ENCODE results near the gene IGSF5. TPM values are rescaled to one million over a fixed set of nuclear protein-coding genes. Genes with fewer than 3 reads are reported as not detected.

The IGSF5 gene
- total and polyA plus RNA-seq, 10 of the 15 experiments (the other 5 are each of a cell fraction or from before 2014, with no cell fraction given), result not detected

DNA sequence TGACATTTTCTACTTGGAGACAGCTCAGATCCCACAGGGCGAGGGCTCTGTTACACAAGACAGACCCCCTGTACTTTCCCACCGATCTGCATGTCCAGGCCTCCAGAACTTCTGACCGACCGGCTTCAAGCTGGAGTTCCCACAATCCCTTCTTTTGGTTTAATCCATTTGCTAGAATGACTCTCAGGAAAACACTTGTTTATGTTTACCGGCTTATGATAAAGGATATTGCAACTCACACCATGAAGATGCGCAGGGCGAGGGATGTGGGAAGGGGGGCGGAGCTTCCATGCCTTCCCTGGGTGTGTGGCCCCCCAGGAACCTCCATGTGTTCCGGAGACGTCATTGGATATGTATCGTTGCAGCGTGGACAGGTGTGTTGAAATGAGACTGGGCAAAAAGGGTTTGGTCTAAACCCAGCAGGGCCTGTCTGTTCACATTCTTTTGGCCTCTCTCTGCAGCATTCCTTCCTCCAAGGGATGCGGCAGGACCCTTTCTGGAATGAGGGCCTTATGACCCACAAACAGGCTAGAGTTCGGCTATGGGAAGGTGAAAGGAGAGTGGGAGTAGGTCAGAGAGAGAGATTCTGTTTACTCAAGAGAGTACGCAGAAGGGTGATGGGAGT lies 7.5 kb upstream of the IGSF5 start:
- in situ Hi-C loops (cut with MboI), result no loop called here
- intact Hi-C loops (cut with micrococcal nuclease; ENCODE audit: unreplicated experiment), result no loop called here
- no peak overlapping the region for H3K4me2 ChIP-seq (ENCODE audit: control insufficient read depth, insufficient read depth)
- no peaks in the 10 kb centered on the region for H3K36me3 ChIP-seq (ENCODE audit: control insufficient read depth in 2 of 2, insufficient read depth in 2 of 2, low read length in 1 of 2)
- POLR2A ChIA-PET, result no interaction called here
- no peak for TF ChIP-seq HDAC6 (IDR thresholded peaks at IDR 0.05; ENCODE audit: unreplicated experiment)
- no peak for TF ChIP-seq EGR1 (IDR thresholded peaks at IDR 0.05; ENCODE audit: borderline replicate concordance in 1 of 2, low read depth in 2 of 2, low read length in 2 of 2)
- no peak for TF ChIP-seq SMAD1 (IDR thresholded peaks at IDR 0.05; ENCODE audit: low read depth, partially characterized antibody)
- TF ChIP-seq, protein P1, sequence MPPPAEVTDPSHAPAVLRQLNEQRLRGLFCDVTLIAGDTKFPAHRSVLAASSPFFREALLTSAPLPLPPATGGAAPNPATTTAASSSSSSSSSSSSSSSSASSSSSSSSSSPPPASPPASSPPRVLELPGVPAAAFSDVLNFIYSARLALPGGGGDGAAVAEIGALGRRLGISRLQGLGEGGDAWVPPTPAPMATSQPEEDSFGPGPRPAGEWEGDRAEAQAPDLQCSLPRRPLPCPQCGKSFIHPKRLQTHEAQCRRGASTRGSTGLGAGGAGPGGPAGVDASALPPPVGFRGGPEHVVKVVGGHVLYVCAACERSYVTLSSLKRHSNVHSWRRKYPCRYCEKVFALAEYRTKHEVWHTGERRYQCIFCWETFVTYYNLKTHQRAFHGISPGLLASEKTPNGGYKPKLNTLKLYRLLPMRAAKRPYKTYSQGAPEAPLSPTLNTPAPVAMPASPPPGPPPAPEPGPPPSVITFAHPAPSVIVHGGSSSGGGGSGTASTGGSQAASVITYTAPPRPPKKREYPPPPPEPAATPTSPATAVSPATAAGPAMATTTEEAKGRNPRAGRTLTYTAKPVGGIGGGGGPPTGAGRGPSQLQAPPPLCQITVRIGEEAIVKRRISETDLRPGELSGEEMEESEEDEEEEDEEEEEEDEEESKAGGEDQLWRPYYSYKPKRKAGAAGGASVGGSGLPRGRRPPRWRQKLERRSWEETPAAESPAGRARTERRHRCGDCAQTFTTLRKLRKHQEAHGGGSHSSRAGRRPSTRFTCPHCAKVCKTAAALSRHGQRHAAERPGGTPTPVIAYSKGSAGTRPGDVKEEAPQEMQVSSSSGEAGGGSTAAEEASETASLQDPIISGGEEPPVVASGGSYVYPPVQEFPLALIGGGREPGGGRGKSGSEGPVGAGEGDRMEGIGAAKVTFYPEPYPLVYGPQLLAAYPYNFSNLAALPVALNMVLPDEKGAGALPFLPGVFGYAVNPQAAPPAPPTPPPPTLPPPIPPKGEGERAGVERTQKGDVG (CRISPR knock-in tag; IDR thresholded peaks at IDR 0.05), result no peak
- no peak for TF ChIP-seq ZZZ3 (IDR thresholded peaks at IDR 0.05; ENCODE audit: control insufficient read depth, insufficient read length, low read depth)
- TF ChIP-seq BACH1 (IDR thresholded peaks at IDR 0.05; ENCODE audit: borderline replicate concordance), result no peak
- no peak for TF ChIP-seq KDM1A (IDR thresholded peaks at IDR 0.05; ENCODE audit: borderline replicate concordance)
- no peak for TF ChIP-seq GABPA (IDR thresholded peaks at IDR 0.05; ENCODE audit: low read depth)
- SMC1A ChIA-PET (ENCODE audit: uncharacterized antibody, unreplicated experiment), result no interaction called here
- no peaks in the 10 kb centered on the region; the same call in 2 of the 3 replicates for H3K9me3 ChIP-seq (replicated peaks; ENCODE audit: control insufficient read depth, insufficient read depth, low read length)
- no peak overlapping the region for H2AFZ ChIP-seq (ENCODE audit: control insufficient read depth, low read depth, low read length)
- H4K20me1 ChIP-seq (ENCODE audit: control insufficient read depth, insufficient read depth), result no peaks in the 10 kb centered on the region
- CTCF ChIA-PET, result no interaction called here
- WGBS (ENCODE audit: insufficient coverage, insufficient replicate concordance, low lambda C conversion rate, missing lambda C conversion rate), result 50% methylated on average over 13 of the region's 15 CpGs
- BruUV-seq (replicated peaks), result no TSS peak
- no peak for ATAC-seq
- H3K27ac ChIP-seq (ENCODE audit: control insufficient read depth, insufficient read depth), result no peak overlapping the region
- H3K9ac ChIP-seq (ENCODE audit: control insufficient read depth, insufficient read depth, low read length), result no peak overlapping the region
- no peak for FAIRE-seq
- H3K4me1 ChIP-seq (ENCODE audit: control insufficient read depth, insufficient read depth, low read length), result no peaks in the 10 kb centered on the region
- no peaks in the 10 kb centered on the region for H3K27me3 ChIP-seq (replicated peaks in 1 of 2; ENCODE audit: control insufficient read depth in 2 of 2, insufficient read depth in 2 of 2, low read length in 1 of 2)
- no peaks in the 10 kb centered on the region for H3K79me2 ChIP-seq (ENCODE audit: control insufficient read depth, insufficient read depth, low read length)
- no peak overlapping the region for H3K4me3 ChIP-seq
- RAD21 ChIA-PET (ENCODE audit: unreplicated experiment), result no interaction called here
- no peak for DNase-seq (ENCODE audit: low read depth, low spot score)

All from GM12878 (cell line).